T-helper 1 cell treated with Interleukin-12 subunit alpha and Interleukin-12 subunit beta and Interleukin-4 antibody, amounts not matched to agents 30 μg/mL and 1 μg/mL, for 36 hours (primary cell): Measurements from ENCODE around the gene EHF.
"Not testable (repeated sequence)": the region's sequence is repeated elsewhere in the genome, so short reads cannot be mapped to it uniquely, and the experiment has no call there.

Experiments used
- H3K27ac Mint-ChIP-seq: one replicate; pipeline ENCODE4 v1.8.0; 2021; ENCODE audit warnings: mild to moderate bottlenecking, mixed read lengths
- H3K27me3 Mint-ChIP-seq: one replicate; pipeline ENCODE4 v1.8.0; 2021; ENCODE audit warnings: low read depth, mixed read lengths
- H3K36me3 Mint-ChIP-seq: one replicate; pipeline ENCODE4 v1.8.0; 2021; ENCODE audit warnings: low read depth, mixed read lengths
- H3K4me1 Mint-ChIP-seq: one replicate; pipeline ENCODE4 v1.8.0; 2021; ENCODE audit warnings: low read depth, mixed read lengths
- H3K4me3 Mint-ChIP-seq: one replicate; pipeline ENCODE4 v1.8.0; 2021; ENCODE audit warnings: mild to moderate bottlenecking, moderate library complexity, mixed read lengths
- H3K9me3 Mint-ChIP-seq: one replicate; pipeline ENCODE4 v1.8.0; 2021; ENCODE audit warnings: mixed read lengths

Gene EHF

DNA sequence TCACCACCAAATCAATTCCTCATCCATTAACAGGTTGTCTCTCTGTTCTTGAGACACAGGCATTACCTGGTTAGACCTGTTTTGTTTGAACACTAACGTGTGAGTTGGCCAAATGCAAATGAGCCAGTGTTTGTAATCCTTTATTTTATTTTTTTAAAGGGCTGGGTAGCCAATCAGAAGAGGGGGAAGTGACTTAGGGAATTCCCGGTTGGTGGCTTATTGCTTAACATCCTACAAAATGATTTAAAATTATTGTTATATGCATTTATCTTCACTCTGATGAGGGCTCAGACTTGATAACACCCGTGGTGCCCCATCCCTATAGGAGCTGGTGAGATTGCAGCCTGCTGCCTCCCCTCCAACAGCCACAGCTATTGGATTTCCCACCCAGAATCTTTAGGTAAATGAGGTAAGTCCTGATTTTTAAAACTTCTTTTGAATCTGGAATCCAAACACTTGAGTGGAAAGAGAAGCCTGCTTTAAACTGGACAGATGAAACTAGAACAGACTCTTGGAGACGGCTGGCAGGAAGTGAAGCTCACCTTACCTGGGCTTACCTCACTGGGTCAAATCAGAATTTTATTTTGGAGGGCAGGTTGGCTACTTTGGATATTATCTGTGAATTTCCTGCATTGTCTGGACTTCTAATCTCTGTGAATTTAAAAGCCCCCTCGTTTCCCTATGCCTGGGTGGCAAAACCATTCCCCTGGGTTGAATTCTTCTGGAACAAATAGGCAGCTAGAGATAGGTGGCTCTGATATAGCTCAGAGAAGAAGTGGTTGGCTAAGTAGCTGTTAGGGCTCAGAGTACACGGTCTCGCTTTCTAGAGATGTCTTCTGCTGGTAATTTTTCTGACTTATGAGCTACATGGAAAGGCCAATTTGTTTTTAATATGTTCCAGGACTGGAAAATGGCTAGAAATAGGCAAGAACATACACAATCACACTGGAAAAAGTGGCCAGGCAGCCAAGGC is at the start of gene EHF:
Gene EHF, plus strand, starts transcription at position 274 of the 973 bp plus-strand sequence. CDS start 21,538 bp downstream, outside the sequence.
- peaks cover 29% of the 10 kb centered on the region for H3K27me3 Mint-ChIP-seq
- H3K27ac Mint-ChIP-seq: no peak within 1 kb of the TSS
- no peaks in the 10 kb centered on the region for H3K9me3 Mint-ChIP-seq
- H3K4me1 Mint-ChIP-seq: no peaks in the 10 kb centered on the region
- H3K4me3 Mint-ChIP-seq: no peak within 1 kb of the TSS
- no peaks in the 10 kb centered on the region for H3K36me3 Mint-ChIP-seq

DNA sequence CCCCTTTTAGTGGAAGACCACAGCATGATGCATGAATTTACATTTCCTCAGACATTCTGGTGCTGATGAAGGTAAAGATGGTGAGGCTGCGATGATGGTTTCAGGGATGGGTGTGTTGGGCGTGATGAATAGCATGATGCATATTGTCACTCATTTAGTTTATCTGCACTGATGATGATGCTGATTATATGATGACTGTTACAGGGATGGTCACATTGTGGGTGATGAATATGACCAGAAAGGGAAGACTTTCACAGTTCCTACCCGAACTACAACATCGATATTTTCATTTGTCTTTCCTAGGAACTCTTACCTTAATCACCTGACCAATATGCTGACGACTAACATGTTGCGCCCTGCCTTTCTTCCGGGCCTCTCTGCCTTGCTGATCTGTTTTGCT is 47.4 kb upstream of the EHF start:
- H3K36me3 Mint-ChIP-seq: no peaks in the 10 kb centered on the region
- no peaks in the 10 kb centered on the region for H3K4me1 Mint-ChIP-seq
- H3K9me3 Mint-ChIP-seq: no peaks in the 10 kb centered on the region
- H3K4me3 Mint-ChIP-seq: no peak overlapping the region
- H3K27ac Mint-ChIP-seq: no peak overlapping the region
- H3K27me3 Mint-ChIP-seq: peaks cover 38% of the 10 kb centered on the region

DNA sequence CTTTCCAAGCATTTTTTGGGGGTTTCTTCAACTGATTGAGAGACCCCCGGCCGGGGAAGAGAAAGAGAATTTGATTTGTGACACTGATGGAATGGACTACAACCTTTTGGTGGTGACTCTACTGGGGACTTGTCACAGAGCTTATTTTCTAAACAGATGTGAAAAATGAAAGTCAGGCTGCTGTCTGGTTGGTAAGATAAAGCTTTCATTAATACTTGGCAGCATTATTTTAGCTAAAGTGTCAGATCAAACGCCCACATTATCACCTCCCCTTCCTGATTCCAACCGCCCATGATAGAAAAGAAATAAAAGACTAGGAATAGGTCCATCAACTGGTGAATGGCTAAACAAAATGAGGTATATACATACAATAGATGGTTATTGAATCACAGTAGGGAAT is 45.6 kb upstream of the EHF start:
- Mint-ChIP-seq H3K4me1 (no peaks in the 10 kb centered on the region), H3K27ac (no peak overlapping the region), H3K36me3 (no peaks in the 10 kb centered on the region), H3K9me3 (no peaks in the 10 kb centered on the region), H3K27me3 (peaks cover 38% of the 10 kb centered on the region), H3K4me3 (no peak overlapping the region)

DNA sequence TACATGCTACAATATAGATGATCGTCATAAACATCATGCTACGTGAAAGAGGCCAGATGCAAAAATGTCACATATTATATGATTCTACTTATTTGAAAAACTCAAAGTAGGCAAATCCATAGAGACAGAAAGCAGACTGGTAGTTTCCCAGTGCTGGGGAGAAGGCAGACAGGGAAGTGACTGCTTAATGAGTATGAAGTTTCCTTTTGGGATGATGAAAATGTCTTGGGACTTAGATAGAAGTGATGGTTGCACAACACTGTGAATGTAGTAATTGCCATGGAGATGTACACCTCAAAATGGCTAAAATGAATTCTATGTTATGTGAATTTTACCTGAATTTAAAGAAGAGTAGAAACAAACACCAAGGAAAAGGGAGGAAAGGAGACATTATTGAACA is 45.2 kb upstream of the EHF start:
- Mint-ChIP-seq H3K9me3 (no peaks in the 10 kb centered on the region), H3K4me1 (no peaks in the 10 kb centered on the region), H3K27me3 (peaks cover 36% of the 10 kb centered on the region), H3K27ac (no peak overlapping the region), H3K36me3 (no peaks in the 10 kb centered on the region), H3K4me3 (no peak overlapping the region)

DNA sequence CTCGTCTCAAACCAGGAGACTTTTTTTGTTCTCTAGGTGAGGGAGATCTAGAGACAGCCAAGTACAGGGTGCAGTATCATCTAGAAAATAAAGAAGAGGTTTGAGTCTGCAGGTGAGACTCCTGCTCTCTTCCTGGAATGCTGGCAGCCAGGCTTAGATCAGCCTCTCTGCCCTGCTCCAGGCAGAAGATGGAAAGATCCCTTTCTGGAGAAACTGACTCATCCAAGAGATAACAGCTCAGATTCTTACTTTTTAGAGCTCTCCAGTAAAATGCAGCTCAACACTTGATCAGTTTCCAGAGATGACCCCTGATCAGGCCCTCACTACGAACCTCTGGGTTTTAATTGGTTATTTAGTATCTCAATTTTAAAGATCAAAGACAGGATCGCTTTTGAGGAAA is 44.6 kb upstream of the EHF start:
- Mint-ChIP-seq H3K36me3 (no peaks in the 10 kb centered on the region), H3K9me3 (no peaks in the 10 kb centered on the region), H3K27me3 (peaks cover 36% of the 10 kb centered on the region), H3K4me3 (no peak overlapping the region), H3K27ac (no peak overlapping the region), H3K4me1 (no peaks in the 10 kb centered on the region)

DNA sequence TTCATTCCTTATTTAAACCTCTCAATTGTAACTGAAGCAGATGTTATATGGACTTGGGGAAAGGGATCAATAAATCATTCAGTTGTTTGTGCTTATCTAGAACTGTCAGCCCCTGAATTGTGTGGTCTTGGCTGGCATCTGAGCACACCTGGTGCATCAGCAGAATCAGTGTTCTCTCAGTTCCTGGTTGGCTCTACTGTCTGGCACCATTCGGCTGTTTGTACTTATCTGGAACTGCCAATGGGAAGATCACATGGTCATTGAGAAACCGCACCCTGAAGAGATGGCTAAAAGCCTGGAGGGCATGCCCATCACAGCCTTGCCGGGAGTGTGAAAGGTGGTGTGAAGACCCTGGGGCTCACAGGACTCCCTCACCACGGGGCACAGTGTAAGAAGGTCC is 37.1 kb upstream of the EHF start:
- Mint-ChIP-seq H3K27ac (no peak overlapping the region), H3K36me3 (no peaks in the 10 kb centered on the region), H3K27me3 (peaks cover 51% of the 10 kb centered on the region), H3K4me1 (no peaks in the 10 kb centered on the region), H3K9me3 (no peaks in the 10 kb centered on the region), H3K4me3 (no peak overlapping the region)

DNA sequence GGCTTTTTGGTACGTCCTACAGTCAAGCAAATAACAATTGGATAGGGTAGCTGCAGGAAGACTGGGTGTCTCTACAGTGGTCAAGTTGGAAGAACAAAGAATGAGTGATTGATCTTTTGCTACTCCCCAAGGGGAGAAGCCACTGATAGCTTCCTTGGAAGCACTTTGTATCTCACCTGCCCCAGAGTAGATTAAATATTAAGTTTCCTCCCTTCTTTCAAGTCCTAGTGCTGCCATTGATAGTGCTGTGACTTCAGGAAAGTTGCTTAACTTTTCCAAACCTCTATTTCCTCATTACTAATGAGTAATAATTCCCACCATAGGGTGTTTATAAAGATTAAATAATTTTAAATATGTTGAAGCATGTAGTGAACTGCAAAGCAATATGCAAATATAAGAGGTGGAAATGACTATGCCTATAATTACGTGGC is 35.6 kb upstream of the EHF start:
- Mint-ChIP-seq H3K27me3 (peaks cover 52% of the 10 kb centered on the region), H3K36me3 (no peaks in the 10 kb centered on the region)

DNA sequence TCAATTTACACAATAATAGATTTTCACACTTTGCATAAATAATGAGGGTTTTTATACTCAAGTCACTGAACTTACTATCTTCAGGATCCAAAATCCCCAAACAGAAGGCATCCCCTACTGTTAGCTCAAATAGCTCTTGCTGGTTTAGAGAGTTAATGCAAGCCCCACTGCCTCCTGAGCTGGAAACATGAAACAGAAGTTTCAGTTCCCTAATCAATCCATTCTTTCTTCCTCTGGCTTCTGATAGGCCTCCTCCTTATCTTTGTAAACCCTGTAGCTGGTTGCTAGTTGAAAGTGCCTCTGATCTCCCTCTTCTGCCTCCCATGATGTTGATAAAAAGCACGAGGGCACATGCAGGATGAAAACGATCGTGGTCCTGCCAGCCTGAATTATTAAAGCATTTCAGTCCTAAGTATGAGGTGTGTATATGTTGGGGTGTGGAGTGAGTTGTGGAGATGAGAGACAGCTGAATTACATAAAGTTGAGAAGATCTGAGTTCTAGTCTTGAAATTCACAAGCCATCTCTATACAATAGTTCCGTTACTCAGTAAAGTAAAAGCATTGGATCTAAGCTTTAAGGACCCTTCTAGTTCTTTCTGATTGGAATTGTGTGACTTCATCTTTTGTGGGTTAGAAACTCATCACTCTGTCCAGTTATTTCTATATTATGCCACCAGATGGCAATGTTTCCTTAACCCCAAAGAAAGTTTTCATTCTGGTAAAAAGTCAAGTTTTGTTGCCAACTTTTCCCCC is 35.0 kb upstream of the EHF start:
- H3K9me3 Mint-ChIP-seq: no peaks in the 10 kb centered on the region
- H3K36me3 Mint-ChIP-seq: no peaks in the 10 kb centered on the region
- H3K4me1 Mint-ChIP-seq: no peaks in the 10 kb centered on the region
- no peak overlapping the region for H3K27ac Mint-ChIP-seq
- no peak overlapping the region for H3K4me3 Mint-ChIP-seq
- H3K27me3 Mint-ChIP-seq: peaks cover 48% of the 10 kb centered on the region

More for the DNA sequence above, 35.6 kb upstream of the EHF start:
- H3K4me3 Mint-ChIP-seq: no peak overlapping the region
- H3K27ac Mint-ChIP-seq: no peak overlapping the region
- no peaks in the 10 kb centered on the region for H3K4me1 Mint-ChIP-seq
- H3K9me3 Mint-ChIP-seq: no peaks in the 10 kb centered on the region

DNA sequence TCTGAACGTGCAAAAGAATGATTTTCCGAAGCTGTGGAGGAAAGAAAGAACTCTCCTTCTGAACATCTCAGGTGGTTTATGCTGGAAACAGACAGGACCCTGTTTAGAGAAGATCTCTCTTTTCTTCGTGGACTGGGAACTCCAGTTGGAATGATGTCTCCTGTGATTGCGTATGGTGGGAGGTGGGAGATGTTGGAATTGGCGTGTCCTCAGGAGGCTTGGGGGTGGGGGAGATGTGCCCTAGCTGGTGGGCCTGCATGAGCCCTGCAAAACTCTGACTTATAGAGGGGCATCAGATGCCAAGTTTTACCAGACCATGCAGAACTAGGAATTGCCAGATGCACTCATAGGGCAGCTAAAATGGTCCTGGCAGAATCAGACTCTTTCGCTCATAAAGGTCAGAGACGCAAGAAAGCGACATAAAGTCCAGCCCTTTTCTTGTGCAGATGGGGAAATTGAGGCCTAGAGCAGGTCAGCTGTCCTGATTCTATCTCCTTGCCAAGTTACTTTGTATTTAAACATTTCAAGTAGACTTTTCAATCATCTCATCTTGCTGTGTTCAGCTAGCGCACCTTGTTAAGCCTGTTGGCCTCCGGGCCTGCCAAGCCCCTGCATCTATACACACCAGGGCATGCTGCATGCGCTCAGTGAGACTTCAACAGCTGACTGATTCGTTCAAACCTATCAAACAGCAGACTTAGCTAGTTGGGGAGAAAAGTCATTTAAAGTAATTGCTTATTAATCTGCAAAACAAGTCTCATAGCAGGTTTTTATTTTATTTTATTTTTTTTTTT is 34.2 kb upstream of the EHF start:
- H3K36me3 Mint-ChIP-seq: no peaks in the 10 kb centered on the region
- H3K4me1 Mint-ChIP-seq: no peaks in the 10 kb centered on the region
- peaks cover 49% of the 10 kb centered on the region for H3K27me3 Mint-ChIP-seq
- no peak overlapping the region for H3K4me3 Mint-ChIP-seq
- no peaks in the 10 kb centered on the region for H3K9me3 Mint-ChIP-seq
- H3K27ac Mint-ChIP-seq: no peak overlapping the region

DNA sequence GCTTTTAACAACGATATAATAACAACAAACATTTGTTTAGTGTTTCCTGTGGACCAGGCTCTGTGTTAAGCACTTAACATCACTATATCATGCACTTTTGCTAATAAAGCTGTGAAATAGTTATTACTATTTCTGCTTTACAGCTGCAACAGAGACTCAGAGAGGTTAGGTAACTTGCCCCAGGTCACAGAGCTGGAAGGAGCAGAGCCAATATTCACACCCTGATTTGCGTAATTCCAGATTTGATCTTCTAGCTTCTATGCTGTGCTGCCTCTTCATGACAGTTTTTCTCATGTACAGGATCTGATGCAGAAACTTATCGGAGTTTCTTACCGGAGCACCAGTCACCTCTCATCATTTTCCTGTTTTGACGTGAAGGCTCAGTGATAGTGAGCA is 33.6 kb upstream of the EHF start:
- Mint-ChIP-seq H3K9me3 (no peaks in the 10 kb centered on the region), H3K4me1 (no peaks in the 10 kb centered on the region), H3K36me3 (no peaks in the 10 kb centered on the region), H3K27ac (no peak overlapping the region), H3K4me3 (no peak overlapping the region), H3K27me3 (peaks cover 49% of the 10 kb centered on the region)

DNA sequence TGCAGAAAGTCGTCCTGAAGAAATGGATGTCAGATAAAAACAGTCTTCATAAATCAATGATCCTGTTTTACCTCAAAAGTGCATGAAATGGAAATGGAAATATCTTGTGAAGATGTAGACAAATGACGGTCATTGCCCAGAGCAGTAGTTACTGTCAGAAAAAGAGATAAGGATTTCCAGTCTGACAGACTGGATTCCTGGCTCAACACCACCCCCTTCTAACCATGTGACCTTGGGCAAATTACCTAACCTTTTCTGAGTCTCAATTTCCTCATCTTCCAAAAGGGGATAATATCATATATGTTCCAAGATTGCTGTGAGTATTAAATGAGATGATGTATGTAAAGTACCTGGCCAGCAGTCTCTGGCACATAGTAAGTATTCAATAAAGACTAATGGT is 32.9 kb upstream of the EHF start:
- Mint-ChIP-seq H3K9me3 (no peaks in the 10 kb centered on the region), H3K27me3 (peaks cover 55% of the 10 kb centered on the region), H3K27ac (no peak overlapping the region), H3K4me1 (no peaks in the 10 kb centered on the region), H3K36me3 (no peaks in the 10 kb centered on the region), H3K4me3 (no peak overlapping the region)

DNA sequence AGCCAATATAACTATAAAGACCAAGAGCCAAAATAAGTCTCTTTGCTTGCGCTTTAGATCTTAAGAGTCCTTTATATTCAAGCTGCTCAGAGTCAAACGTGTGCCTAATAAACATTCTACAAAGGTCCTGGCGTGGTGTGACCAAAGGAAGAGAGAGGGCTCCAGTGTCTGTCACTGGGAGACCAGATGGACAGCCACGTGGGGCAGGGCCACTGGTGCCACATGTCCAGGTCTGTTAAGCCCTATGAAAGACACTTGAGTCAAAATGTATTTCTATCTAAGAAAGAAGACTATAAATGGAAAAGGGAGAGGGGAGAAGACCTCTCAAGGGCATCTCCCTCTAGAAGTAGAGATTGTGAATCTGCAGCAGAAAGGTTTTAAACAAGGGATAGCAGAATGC is 32.2 kb upstream of the EHF start:
- H3K27ac Mint-ChIP-seq: no peak overlapping the region
- H3K4me3 Mint-ChIP-seq: no peak overlapping the region
- no peaks in the 10 kb centered on the region for H3K4me1 Mint-ChIP-seq
- H3K9me3 Mint-ChIP-seq: no peaks in the 10 kb centered on the region
- no peaks in the 10 kb centered on the region for H3K36me3 Mint-ChIP-seq
- H3K27me3 Mint-ChIP-seq: peaks cover 55% of the 10 kb centered on the region

DNA sequence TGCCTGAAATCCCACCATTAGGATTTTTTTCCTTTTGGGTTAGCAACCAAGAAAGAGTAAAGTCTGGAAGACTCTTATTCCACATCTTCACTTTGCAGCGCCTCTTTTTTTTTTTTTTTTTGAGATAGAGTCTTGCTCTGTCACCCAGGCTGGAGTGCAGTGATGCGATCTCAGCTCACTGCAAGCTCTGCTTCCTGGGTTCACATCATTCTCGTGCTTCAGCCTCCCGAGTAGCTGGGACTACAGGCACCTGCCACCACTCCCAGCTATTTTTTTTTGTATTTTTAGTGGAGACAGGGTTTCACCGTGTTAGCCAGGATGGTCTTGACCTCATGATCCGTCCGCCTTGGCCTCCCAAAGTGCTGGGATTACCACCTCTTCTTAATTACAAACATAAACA is 31.7 kb upstream of the EHF start:
- not testable (repeated sequence) for H3K4me1 Mint-ChIP-seq, H3K36me3 Mint-ChIP-seq, H3K27ac Mint-ChIP-seq, H3K9me3 Mint-ChIP-seq, H3K4me3 Mint-ChIP-seq
- H3K27me3 Mint-ChIP-seq: peaks cover 54% of the 10 kb centered on the region

DNA sequence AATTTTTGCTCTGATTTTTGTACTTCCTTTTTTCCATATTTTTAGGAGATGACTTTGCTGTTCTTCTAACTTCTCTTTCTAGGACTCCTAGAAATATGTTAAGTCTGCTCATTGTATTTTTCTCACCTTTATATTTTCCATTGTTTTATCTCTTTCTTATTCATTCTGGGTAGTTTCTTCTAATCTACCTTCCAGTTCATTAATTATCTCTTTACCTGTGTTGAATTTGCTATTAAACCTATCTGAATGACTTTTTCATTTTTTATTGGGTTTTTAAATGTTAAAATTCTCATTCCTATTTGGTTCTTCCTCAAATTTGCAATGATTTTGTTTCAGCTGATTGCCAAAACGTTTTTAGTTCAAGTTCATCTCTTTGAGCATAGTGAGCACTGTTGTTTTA is 27.8 kb upstream of the EHF start:
- Mint-ChIP-seq H3K4me1 (no peaks in the 10 kb centered on the region), H3K27me3 (peaks cover 44% of the 10 kb centered on the region), H3K36me3 (no peaks in the 10 kb centered on the region), H3K9me3 (no peaks in the 10 kb centered on the region), H3K4me3 (no peak overlapping the region), H3K27ac (no peak overlapping the region)
